ENCODE data around the gene SUN1. TPM values are rescaled to one million over a fixed set of nuclear protein-coding genes. Genes with fewer than 3 reads are reported as not detected.
"Not testable (repeated sequence)": the region's sequence is repeated elsewhere in the genome, so short reads cannot be mapped to it uniquely, and the experiment has no call there.

Gene SUN1
- total RNA-seq, 1 experiment from 2014 or later: 158 TPM

GRCh38 chr7:923108-924041, 91.1 kb downstream of the SUN1 start:
- ATAC-seq: peak; percentile 82
- Mint-ChIP-seq H3K4me1 (no peaks in the 10 kb centered on the region), H3K4me3 (no peak overlapping the region), H3K36me3 (no peaks in the 10 kb centered on the region), H3K9me3 (no peaks in the 10 kb centered on the region), H3K27ac (no peak overlapping the region), H3K27me3 (ENCODE audit: low read depth) (no peaks in the 10 kb centered on the region)
- TF ChIP-seq GTF2I (CRISPR knock-in tag; conservative IDR thresholded peaks at IDR 0.05) (no peak), HMGXB4 (CRISPR knock-in tag; IDR thresholded peaks at IDR 0.05) (no peak), ZNF232 (CRISPR knock-in tag; IDR thresholded peaks at IDR 0.05) (no peak), ZMAT4 (CRISPR knock-in tag; IDR thresholded peaks at IDR 0.05) (no peak), GRHL2 (CRISPR knock-in tag; IDR thresholded peaks at IDR 0.05; ENCODE audit: insufficient replicate concordance, severe bottlenecking) (no peak), ZNF423 (CRISPR knock-in tag; IDR thresholded peaks at IDR 0.05) (no peak), ERG (CRISPR knock-in tag; IDR thresholded peaks at IDR 0.05) (no peak), E2F4 (CRISPR knock-in tag; IDR thresholded peaks at IDR 0.05; ENCODE audit: borderline replicate concordance, low read depth) (no peak), USF1 (CRISPR knock-in tag; IDR thresholded peaks at IDR 0.05) (no peak), FOXP4 (CRISPR knock-in tag; IDR thresholded peaks at IDR 0.05) (no peak), SP1 (CRISPR knock-in tag; conservative IDR thresholded peaks at IDR 0.05) (no peak), EMX1 (CRISPR knock-in tag; IDR thresholded peaks at IDR 0.05) (no peak), PRDM15 (CRISPR knock-in tag; IDR thresholded peaks at IDR 0.05) (no peak)
- POLR2A ChIA-PET: no interaction called here
- CTCF ChIA-PET: interaction anchor here (0.8 to 1.1 kb wide), 3 partner anchors 15 to 142 kb away, joined by 3 to 4 read pairs (median 3); no protein-coding TSS in a partner anchor
- peak; percentile 22 for DNase-seq (ENCODE audit: low spot score)

GRCh38 chr7:924042-924441, 91.8 kb downstream of the SUN1 start:
- H3K27ac Mint-ChIP-seq; H3K4me3 Mint-ChIP-seq; H3K36me3 Mint-ChIP-seq; H3K4me1 Mint-ChIP-seq; H3K27me3 Mint-ChIP-seq (ENCODE audit: low read depth); POLR2A ChIA-PET; CTCF ChIA-PET; ATAC-seq; H3K9me3 Mint-ChIP-seq: not testable (repeated sequence)
- DNase-seq (ENCODE audit: low spot score): peak; percentile 1
